DOHH2 (cell line): ENCODE results near the gene BFSP1.

Experiments used
- H3F3A ChIP-seq: fragments of 200-600 bp; sonication (generic), shearing (Covaris generic); 2 replicates; pipeline ENCODE4 v1.6.0; 2016; ENCODE audit warnings: antibody characterized with exemption, mild to moderate bottlenecking; ENCODE audit not compliant: control insufficient read depth, insufficient read depth
- H3K27ac ChIP-seq: fragments of 200-600 bp; sonication (generic); 2 replicates; pipeline ENCODE4 v1.5.1; 2014; ENCODE audit warnings: low read depth, mild to moderate bottlenecking, low read length, moderate library complexity
- H3K27me3 ChIP-seq: fragments of 200-600 bp; sonication (generic); 2 replicates; pipeline ENCODE4 v1.6.1; 2014; ENCODE audit warnings: mild to moderate bottlenecking, low read length, mixed read lengths; ENCODE audit not compliant: control insufficient read depth
- H3K36me3 ChIP-seq: fragments of 200-600 bp; sonication (generic); 2 replicates; pipeline ENCODE4 v1.6.1; 2014; ENCODE audit warnings: mild to moderate bottlenecking, low read length, moderate library complexity, mixed read lengths; ENCODE audit not compliant: control insufficient read depth
- H3K4me1 ChIP-seq: fragments of 200-600 bp; sonication (generic); 2 replicates; pipeline ENCODE4 v1.6.1; 2014; ENCODE audit warnings: mild to moderate bottlenecking, low read length, mixed read lengths; ENCODE audit not compliant: control insufficient read depth
- H3K4me2 ChIP-seq: fragments of 200-600 bp; sonication (generic); 2 replicates; pipeline ENCODE4 v1.6.0; 2014; ENCODE audit warnings: mild to moderate bottlenecking, low read length, moderate library complexity
- H3K4me3 ChIP-seq: fragments of 200-600 bp; sonication (generic); 2 replicates; pipeline ENCODE4 v1.5.1; 2014; ENCODE audit warnings: mild to moderate bottlenecking, low read length, mixed read lengths
- H3K79me2 ChIP-seq: fragments of 200-600 bp; sonication (generic); 2 replicates; pipeline ENCODE4 v1.6.1; 2014; ENCODE audit warnings: mild to moderate bottlenecking, low read length, mixed read lengths; ENCODE audit not compliant: control insufficient read depth
- H3K9me2 ChIP-seq: fragments of 200-600 bp; sonication (generic); replicated peaks from 2 replicates; pipeline ENCODE4 v1.6.1; 2014; ENCODE audit warnings: mild to moderate bottlenecking, low read length, mixed read lengths; ENCODE audit not compliant: control insufficient read depth
- H3K9me3 ChIP-seq: fragments of 200-600 bp; sonication (generic); 2 replicates; pipeline ENCODE4 v1.6.1; 2014; ENCODE audit warnings: antibody characterized with exemption, low read length, mixed read lengths; ENCODE audit not compliant: control insufficient read depth, insufficient read depth
- H4K20me1 ChIP-seq: fragments of 200-600 bp; sonication (generic); 2 replicates; pipeline ENCODE4 v1.6.0; 2014; ENCODE audit warnings: low read depth, mild to moderate bottlenecking, antibody characterized with exemption, low read length, moderate library complexity; ENCODE audit not compliant: control insufficient read depth, insufficient read depth
- CTCF ChIP-seq: fragments of 200-600 bp; sonication (generic); IDR thresholded peaks from one replicate; pipeline ENCODE4 v1.5.1; 2014; ENCODE audit warnings: antibody characterized with exemption, mild to moderate bottlenecking, low read depth, low read length; ENCODE audit not compliant: poor library complexity, severe bottlenecking
- EZH2phosphoT487 ChIP-seq: fragments of 200-600 bp; sonication (generic); IDR thresholded peaks from 2 replicates; pipeline ENCODE4 v1.6.1; 2017; ENCODE audit warnings: borderline replicate concordance, mild to moderate bottlenecking, antibody characterized with exemption, low read length, moderate library complexity, mixed read lengths

Gene BFSP1

GRCh38 chr20:17519606-17520285, 11.4 kb downstream of the BFSP1 start:
- no peaks in the 10 kb centered on the region for H3K9me3 ChIP-seq
- no peaks in the 10 kb centered on the region for H3K9me2 ChIP-seq
- TF ChIP-seq CTCF (no peak), EZH2phosphoT487 (no peak)
- H3K79me2 ChIP-seq: no peaks in the 10 kb centered on the region
- no peak overlapping the region for H3K27ac ChIP-seq
- no peaks in the 10 kb centered on the region for H4K20me1 ChIP-seq
- H3K4me3 ChIP-seq: no peak overlapping the region
- H3K4me2 ChIP-seq: no peak overlapping the region
- H3F3A ChIP-seq: no peaks in the 10 kb centered on the region
- H3K36me3 ChIP-seq: no peaks in the 10 kb centered on the region
- H3K27me3 ChIP-seq: peaks cover 18% of the 10 kb centered on the region
- H3K4me1 ChIP-seq: no peaks in the 10 kb centered on the region

- H3K27ac ChIP-seq: no peak overlapping the region
- H3K79me2 ChIP-seq: no peaks in the 10 kb centered on the region
- H3K36me3 ChIP-seq: no peaks in the 10 kb centered on the region
- H3K4me1 ChIP-seq: no peaks in the 10 kb centered on the region
- no peak overlapping the region for H3K4me2 ChIP-seq
- H3K4me3 ChIP-seq: no peak overlapping the region
- H3K27me3 ChIP-seq: peaks cover 24% of the 10 kb centered on the region
- TF ChIP-seq EZH2phosphoT487 (no peak), CTCF (no peak)
- no peaks in the 10 kb centered on the region for H3F3A ChIP-seq
- no peaks in the 10 kb centered on the region for H3K9me3 ChIP-seq
- no peaks in the 10 kb centered on the region for H4K20me1 ChIP-seq
- no peaks in the 10 kb centered on the region for H3K9me2 ChIP-seq
These were observed 12.7 kb downstream of the BFSP1 start for GRCh38 chr20:17518339-17519052.

GRCh38 chr20:17515053-17515452, 16.1 kb downstream of the BFSP1 start:
- no peaks in the 10 kb centered on the region for H4K20me1 ChIP-seq

More at GRCh38 chr20:17515053-17515452, 16.1 kb downstream of the BFSP1 start:
- H3K9me3 ChIP-seq: no peaks in the 10 kb centered on the region
- H3K79me2 ChIP-seq: no peaks in the 10 kb centered on the region
- TF ChIP-seq EZH2phosphoT487 (no peak), CTCF (no peak)
- H3K4me1 ChIP-seq: no peaks in the 10 kb centered on the region
- peaks cover 24% of the 10 kb centered on the region for H3K27me3 ChIP-seq
- no peaks in the 10 kb centered on the region for H3F3A ChIP-seq
- no peaks in the 10 kb centered on the region for H3K9me2 ChIP-seq
- no peak overlapping the region for H3K4me2 ChIP-seq
- H3K27ac ChIP-seq: no peak overlapping the region
- H3K36me3 ChIP-seq: no peaks in the 10 kb centered on the region
- no peak overlapping the region for H3K4me3 ChIP-seq
